Neutrophil (primary cell): Measurements from ENCODE around the gene MARCHF7.
"Not testable (repeated sequence)": the region's sequence is repeated elsewhere in the genome, so short reads cannot be mapped to it uniquely, and the experiment has no call there.

ENCODE experiments used
- H3K27ac ChIP-seq: fragments of 200-600 bp; sonication (generic); 2 replicates; pipeline ENCODE4 v1.5.1; 2016; ENCODE audit warnings: mild to moderate bottlenecking, moderate library complexity
- H3K27me3 ChIP-seq: fragments of 200-600 bp; sonication (generic); 2 replicates; pipeline ENCODE4 v1.6.0; 2016; ENCODE audit warnings: mild to moderate bottlenecking
- H3K36me3 ChIP-seq: fragments of 200-600 bp; sonication (generic); 2 replicates; pipeline ENCODE4 v1.5.1; 2017
- H3K4me1 ChIP-seq, 2 experiments: fragments of 200-600 bp in 1 of 2; sonication (generic) in 1 of 2; 1 replicate in 1 of 2; 2 replicates in 1 of 2; pipeline versions ENCODE4 v1.5.1 to v1.6.1; 2013 to 2016; ENCODE audit warnings: low read depth in 1 of 2, low read length in 1 of 2, mild to moderate bottlenecking in 1 of 2, moderate library complexity in 1 of 2; ENCODE audit not compliant: control insufficient read depth in 1 of 2, insufficient read depth in 1 of 2
- H3K4me3 ChIP-seq, 2 experiments: fragments of 200-600 bp in 1 of 2; sonication (generic) in 1 of 2; 1 replicate in 1 of 2; 2 replicates in 1 of 2; pipeline ENCODE4 v1.5.1; 2013 to 2016; ENCODE audit warnings: low read depth in 1 of 2, low read length in 1 of 2, mild to moderate bottlenecking in 1 of 2, moderate library complexity in 1 of 2
- H3K9me3 ChIP-seq: fragments of 200-600 bp; sonication (generic); 2 replicates; pipeline ENCODE4 v1.5.1; 2016
- CTCF ChIP-seq: fragments of 200-600 bp; sonication (generic); IDR thresholded peaks from 2 replicates; pipeline ENCODE4 v1.5.1; 2016; ENCODE audit warnings: antibody characterized with exemption

Gene MARCHF7

GRCh38 chr2:159714247-159714930 lies 2.1 kb downstream of the MARCHF7 start:
- peak overlapping the region; percentile 97 for H3K27ac ChIP-seq
- TF ChIP-seq CTCF = no peak
- no peaks in the 10 kb centered on the region for H3K27me3 ChIP-seq
- H3K4me1 ChIP-seq = peaks cover 40 to 63% of the 10 kb centered on the region in 2 experiments
- H3K9me3 ChIP-seq = no peaks in the 10 kb centered on the region
- peak overlapping the region; percentile 97 to 99 for H3K4me3 ChIP-seq
- H3K36me3 ChIP-seq = peaks cover 47% of the 10 kb centered on the region

GRCh38 chr2:159715451-159715850 lies 3.1 kb downstream of the MARCHF7 start:
- H3K4me1 ChIP-seq = peaks cover 40 to 63% of the 10 kb centered on the region in 2 experiments
- H3K27me3 ChIP-seq = no peaks in the 10 kb centered on the region
- no peaks in the 10 kb centered on the region for H3K9me3 ChIP-seq
- H3K27ac ChIP-seq = peak overlapping the region; percentile 5
- H3K36me3 ChIP-seq = peaks cover 54% of the 10 kb centered on the region
- no peak for TF ChIP-seq CTCF
- no peak overlapping the region for H3K4me3 ChIP-seq

GRCh38 chr2:159716409-159716808 lies 4.1 kb downstream of the MARCHF7 start:
- Histone ChIP-seq H3K36me3 (peaks cover 54% of the 10 kb centered on the region), H3K4me1 (peaks cover 33 to 58% of the 10 kb centered on the region in 2 experiments), H3K27ac (peak overlapping the region; percentile 49)
- not testable (repeated sequence) for H3K27me3 ChIP-seq, H3K4me3 ChIP-seq, H3K9me3 ChIP-seq

GRCh38 chr2:159716857-159717256 lies 4.6 kb downstream of the MARCHF7 start:
- Histone ChIP-seq H3K27me3 (no peaks in the 10 kb centered on the region), H3K4me3 (no peak overlapping the region), H3K4me1 (peaks cover 31 to 58% of the 10 kb centered on the region in 2 experiments), H3K27ac (peak overlapping the region; percentile 49), H3K36me3 (peaks cover 54% of the 10 kb centered on the region), H3K9me3 (no peaks in the 10 kb centered on the region)
- no peak for TF ChIP-seq CTCF

GRCh38 chr2:159720676-159721075 lies 8.4 kb downstream of the MARCHF7 start:
- H3K4me3 ChIP-seq = no peak overlapping the region
- peaks cover 42% of the 10 kb centered on the region for H3K36me3 ChIP-seq
- no peaks in the 10 kb centered on the region for H3K27me3 ChIP-seq
- peak overlapping the region; percentile 23 for H3K27ac ChIP-seq
- no peaks in the 10 kb centered on the region for H3K9me3 ChIP-seq
- H3K4me1 ChIP-seq = peaks cover 33 to 57% of the 10 kb centered on the region in 2 experiments
- no peak for TF ChIP-seq CTCF

- TF ChIP-seq CTCF = no peak
- Histone ChIP-seq H3K4me3 (no peak overlapping the region), H3K4me1 (peaks cover 29 to 39% of the 10 kb centered on the region in 2 experiments), H3K27ac (peak overlapping the region; percentile 63), H3K9me3 (no peaks in the 10 kb centered on the region), H3K36me3 (peaks cover 24% of the 10 kb centered on the region), H3K27me3 (no peaks in the 10 kb centered on the region)
Measured at GRCh38 chr2:159722580-159722979, 10.3 kb downstream of the MARCHF7 start.

- peaks cover 45 to 55% of the 10 kb centered on the region in 2 experiments for H3K4me1 ChIP-seq
- not testable (repeated sequence) for H3K4me3 ChIP-seq, H3K27me3 ChIP-seq, H3K9me3 ChIP-seq
- H3K27ac ChIP-seq = peak overlapping the region; percentile 63
- peaks cover 12% of the 10 kb centered on the region for H3K36me3 ChIP-seq
Measured at GRCh38 chr2:159724795-159725572, 12.7 kb downstream of the MARCHF7 start.
